PFSK-1 (cell line): ENCODE measurements around the gene CYP8B1.

Experiments
- FOXP2 ChIP-seq: optimal IDR thresholded peaks from 2 replicates; pipeline ENCODE3; 2011; ENCODE audit warnings: borderline replicate concordance, control low read depth, inconsistent platforms; ENCODE audit not compliant: insufficient read depth; ENCODE audit errors: extremely low read length, extremely low read depth
- POLR2AphosphoS5 ChIP-seq: IDR thresholded peaks from 2 replicates; pipeline ENCODE4 v1.6.1; 2012; ENCODE audit warnings: low read depth, mild to moderate bottlenecking, control low read depth, low read length, moderate library complexity
- SIN3A ChIP-seq: IDR thresholded peaks from 2 replicates; pipeline ENCODE4 v1.6.1; 2012; ENCODE audit warnings: mild to moderate bottlenecking, low read length, moderate library complexity, borderline replicate concordance; ENCODE audit not compliant: insufficient read depth
- TAF1 ChIP-seq: IDR thresholded peaks from 2 replicates; pipeline ENCODE4 v1.6.1; 2012; ENCODE audit warnings: low read length, control low read depth, borderline replicate concordance; ENCODE audit not compliant: insufficient read depth
- TF ChIP-seq, protein P1 (sequence below), 2 experiments: IDR thresholded peaks; 2 replicates each; pipeline versions ENCODE4 v1.6.1 to v1.8.0; 2011 to 2012; ENCODE audit warnings: low read depth in 2 of 2, low read length in 2 of 2, control low read depth in 1 of 2, inconsistent platforms in 1 of 2, mild to moderate bottlenecking in 1 of 2, moderate library complexity in 1 of 2; ENCODE audit not compliant: insufficient read depth in 1 of 2

Gene CYP8B1

DNA sequence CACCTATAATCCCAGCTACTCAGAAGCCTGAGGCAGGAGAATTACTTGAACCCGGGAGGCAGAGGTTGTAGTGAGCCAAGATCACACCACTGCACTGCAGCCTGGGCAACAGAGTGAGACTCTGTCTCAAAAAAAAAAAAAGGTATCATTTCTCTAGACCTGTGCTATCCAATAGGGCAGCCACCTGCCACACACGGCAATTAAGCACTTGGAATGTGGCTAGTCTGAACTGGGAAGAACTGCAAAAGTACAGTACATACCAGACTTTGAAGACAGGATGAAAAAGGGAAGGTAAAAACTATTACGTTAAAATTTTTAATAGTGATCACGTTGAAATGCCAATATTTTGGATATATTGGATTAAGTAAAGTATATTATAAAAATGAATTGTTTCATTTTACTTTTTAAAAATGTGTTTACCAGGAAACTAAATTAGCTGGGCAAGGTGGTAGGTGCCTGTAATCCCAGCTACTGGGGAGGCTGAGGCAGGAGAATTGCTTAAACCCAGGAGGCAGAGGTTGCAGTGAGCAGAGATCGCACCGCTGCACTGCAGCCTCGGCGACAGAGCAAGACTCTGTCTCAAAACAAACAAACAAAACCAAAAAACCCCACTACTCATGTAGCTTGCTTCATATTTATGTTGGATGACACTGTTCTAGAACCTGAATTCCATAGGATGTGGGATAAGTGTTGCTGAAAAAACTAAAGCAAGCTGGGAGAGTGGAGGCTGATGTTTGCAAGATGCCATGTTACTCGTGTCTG lies 2.3 kb downstream of the CYP8B1 start:
- TF ChIP-seq, protein P1, sequence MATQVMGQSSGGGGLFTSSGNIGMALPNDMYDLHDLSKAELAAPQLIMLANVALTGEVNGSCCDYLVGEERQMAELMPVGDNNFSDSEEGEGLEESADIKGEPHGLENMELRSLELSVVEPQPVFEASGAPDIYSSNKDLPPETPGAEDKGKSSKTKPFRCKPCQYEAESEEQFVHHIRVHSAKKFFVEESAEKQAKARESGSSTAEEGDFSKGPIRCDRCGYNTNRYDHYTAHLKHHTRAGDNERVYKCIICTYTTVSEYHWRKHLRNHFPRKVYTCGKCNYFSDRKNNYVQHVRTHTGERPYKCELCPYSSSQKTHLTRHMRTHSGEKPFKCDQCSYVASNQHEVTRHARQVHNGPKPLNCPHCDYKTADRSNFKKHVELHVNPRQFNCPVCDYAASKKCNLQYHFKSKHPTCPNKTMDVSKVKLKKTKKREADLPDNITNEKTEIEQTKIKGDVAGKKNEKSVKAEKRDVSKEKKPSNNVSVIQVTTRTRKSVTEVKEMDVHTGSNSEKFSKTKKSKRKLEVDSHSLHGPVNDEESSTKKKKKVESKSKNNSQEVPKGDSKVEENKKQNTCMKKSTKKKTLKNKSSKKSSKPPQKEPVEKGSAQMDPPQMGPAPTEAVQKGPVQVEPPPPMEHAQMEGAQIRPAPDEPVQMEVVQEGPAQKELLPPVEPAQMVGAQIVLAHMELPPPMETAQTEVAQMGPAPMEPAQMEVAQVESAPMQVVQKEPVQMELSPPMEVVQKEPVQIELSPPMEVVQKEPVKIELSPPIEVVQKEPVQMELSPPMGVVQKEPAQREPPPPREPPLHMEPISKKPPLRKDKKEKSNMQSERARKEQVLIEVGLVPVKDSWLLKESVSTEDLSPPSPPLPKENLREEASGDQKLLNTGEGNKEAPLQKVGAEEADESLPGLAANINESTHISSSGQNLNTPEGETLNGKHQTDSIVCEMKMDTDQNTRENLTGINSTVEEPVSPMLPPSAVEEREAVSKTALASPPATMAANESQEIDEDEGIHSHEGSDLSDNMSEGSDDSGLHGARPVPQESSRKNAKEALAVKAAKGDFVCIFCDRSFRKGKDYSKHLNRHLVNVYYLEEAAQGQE (IDR thresholded peaks at IDR 0.05; ENCODE audit: insufficient read depth in 1 of 2, low read depth in 2 of 2, low read length in 2 of 2) = no peak
- TF ChIP-seq SIN3A (no peak), POLR2AphosphoS5 (no peak), FOXP2 (no peak), TAF1 (no peak)

DNA sequence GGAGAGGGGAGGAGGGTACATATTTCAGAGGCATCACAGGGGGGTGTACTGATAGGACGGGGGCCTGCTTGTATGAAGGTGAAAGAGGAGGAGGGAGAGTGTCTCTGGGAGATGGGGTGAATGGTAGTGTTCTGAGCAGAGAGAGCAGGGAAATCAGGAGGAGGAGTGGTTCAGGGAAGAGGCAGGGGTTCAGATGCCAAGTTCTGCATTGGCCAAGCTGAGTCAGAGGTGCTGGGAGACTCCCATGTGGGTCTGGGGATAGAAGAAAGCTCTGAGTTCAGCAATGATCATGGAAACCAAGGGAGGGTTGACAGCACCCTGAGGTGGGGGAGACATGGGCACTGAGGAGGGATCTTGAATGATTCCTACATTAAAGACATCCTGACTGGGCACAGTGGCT lies 3.0 kb downstream of the CYP8B1 start:
- TF ChIP-seq TAF1 (no peak), FOXP2 (no peak)
- TF ChIP-seq, protein P1 (IDR thresholded peaks at IDR 0.05; ENCODE audit: insufficient read depth in 1 of 2, low read depth in 2 of 2, low read length in 2 of 2) = no peak

DNA sequence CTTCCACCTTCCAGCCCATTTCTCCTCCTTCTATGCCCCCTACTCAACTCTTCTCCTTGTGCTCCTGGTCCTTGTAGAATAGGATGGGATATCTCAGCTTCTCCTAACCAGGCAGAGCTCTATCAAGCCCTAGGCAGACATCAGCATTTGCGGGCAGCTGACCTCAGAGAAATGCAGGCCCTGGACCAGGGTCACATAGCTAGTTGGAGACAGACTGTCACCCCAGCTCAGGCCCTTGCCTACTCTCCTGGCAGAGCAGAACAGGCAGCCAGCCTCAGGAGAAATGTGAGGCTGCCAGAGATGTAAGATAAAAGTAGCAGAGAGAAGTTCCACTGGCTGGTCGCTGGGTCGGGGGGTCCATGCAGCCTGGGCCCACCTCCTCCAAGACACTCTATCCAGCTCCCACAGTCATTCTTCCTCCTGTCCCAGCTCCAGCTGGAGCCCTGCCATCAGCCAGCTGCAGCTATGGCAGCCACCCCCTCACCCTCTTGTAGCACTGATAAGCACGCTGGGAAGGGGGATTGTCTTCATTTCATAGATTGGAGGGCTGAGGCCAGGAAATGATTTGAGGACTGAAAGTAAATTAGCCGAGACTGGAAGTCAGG lies 4.0 kb downstream of the CYP8B1 start:
- no peak for TF ChIP-seq SIN3A
- TF ChIP-seq, protein P1 (IDR thresholded peaks at IDR 0.05; ENCODE audit: insufficient read depth in 1 of 2, low read depth in 2 of 2, low read length in 2 of 2) = no peak
- no peak for TF ChIP-seq FOXP2
- no peak for TF ChIP-seq POLR2AphosphoS5
- TF ChIP-seq TAF1 = no peak

DNA sequence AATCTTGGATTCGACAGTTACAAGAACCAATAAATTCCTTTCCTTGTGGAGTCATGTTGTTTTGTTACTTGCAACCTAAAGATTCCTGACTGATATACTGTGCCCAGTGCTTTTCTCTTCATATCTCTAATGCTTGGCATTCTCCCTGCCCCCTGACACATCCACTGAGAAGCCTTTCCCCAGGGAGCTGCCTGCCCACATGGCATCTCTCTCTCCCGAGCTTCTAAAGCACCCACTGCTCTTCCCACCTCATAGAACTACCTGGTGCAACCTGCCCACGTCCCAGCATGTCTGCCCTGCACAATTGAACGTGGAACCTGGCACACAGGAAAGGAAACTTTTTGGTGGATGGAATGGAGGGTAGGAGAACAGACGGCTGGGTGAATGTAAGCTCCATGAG lies 6.8 kb downstream of the CYP8B1 start:
- TF ChIP-seq, protein P1 (IDR thresholded peaks at IDR 0.05; ENCODE audit: insufficient read depth in 1 of 2, low read depth in 2 of 2, low read length in 2 of 2) = no peak
- TF ChIP-seq SIN3A (no peak), TAF1 (no peak), FOXP2 (no peak), POLR2AphosphoS5 (no peak)

DNA sequence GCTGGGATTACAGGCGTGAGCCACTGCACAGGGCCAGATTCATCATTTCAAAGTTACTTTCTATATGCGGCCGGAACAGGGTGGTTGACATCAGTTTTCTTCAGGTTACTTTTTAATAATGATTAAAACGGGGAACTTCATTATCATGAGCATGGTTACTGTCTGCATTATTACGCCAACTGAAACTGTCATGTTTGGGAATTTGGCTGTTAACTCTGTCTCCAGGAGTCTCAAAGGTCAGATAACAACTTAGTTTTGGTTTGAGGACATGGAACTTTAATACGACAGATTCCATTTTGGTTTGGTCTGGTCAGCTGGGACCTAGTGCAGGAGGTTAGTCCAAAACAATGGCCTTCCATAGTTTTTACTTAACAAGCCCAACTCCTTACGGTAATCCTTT lies 8.5 kb downstream of the CYP8B1 start:
- TF ChIP-seq TAF1 (no peak), POLR2AphosphoS5 (no peak), FOXP2 (no peak), SIN3A (no peak)
- TF ChIP-seq, protein P1 (IDR thresholded peaks at IDR 0.05; ENCODE audit: insufficient read depth in 1 of 2, low read depth in 2 of 2, low read length in 2 of 2) = no peak
